GM19240 (cell line): ENCODE results near the gene C3orf22.
"Not testable (repeated sequence)": the region's sequence is repeated elsewhere in the genome, so short reads cannot be mapped to it uniquely, and the experiment has no call there.

Experiments used
- DNase-seq: peaks from one replicate; pipeline ENCODE4 v3.0.0; 2011; ENCODE audit warnings: low spot score; ENCODE audit not compliant: insufficient read length

C3orf22 gene, protein sequence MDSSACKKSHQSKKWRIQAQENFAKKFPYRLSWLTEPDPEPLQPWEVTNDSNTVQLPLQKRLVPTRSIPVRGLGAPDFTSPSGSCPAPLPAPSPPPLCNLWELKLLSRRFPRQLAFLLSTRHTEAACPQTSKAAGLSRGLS

DNA sequence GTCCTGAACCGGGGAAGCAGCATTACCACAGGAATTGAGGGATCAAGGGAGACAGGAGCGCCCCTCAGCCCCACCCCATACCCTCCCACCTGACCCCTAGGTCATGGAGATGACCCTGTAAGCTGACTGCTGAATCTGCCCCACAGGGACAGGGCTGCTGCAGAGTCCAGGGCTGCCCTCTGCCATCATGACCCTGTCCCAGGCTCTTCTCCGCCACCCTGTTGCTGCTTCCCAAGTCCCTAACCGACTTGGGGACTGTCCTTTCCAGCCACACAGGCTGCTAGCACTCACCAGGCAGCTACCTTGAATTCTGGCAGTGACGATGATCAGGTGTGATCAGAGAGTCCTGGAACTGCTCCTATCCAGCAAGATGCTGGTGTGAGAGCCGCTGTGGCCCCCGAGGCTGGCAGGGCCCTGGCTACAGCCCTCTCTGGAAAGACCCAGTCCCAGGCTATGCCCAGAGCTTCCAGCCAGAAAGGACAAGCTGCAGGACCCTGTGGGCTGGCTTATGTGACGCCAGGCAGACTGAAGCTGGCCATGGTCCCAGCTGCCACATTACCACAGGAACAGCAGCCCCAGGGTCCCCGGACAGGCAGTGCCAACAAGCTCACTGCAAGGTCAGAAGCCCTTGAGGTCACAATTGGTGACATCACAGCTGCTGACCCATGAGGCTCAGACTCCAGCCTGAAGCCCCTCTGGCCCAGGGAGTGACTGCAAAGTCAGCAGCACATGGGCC lies at the start of gene C3orf22:
Gene C3orf22 (minus strand): TSS at position 597 of the 736 bp plus-strand sequence. CDS start 5,542 bp downstream, outside the sequence.
- no peak for DNase-seq

DNA sequence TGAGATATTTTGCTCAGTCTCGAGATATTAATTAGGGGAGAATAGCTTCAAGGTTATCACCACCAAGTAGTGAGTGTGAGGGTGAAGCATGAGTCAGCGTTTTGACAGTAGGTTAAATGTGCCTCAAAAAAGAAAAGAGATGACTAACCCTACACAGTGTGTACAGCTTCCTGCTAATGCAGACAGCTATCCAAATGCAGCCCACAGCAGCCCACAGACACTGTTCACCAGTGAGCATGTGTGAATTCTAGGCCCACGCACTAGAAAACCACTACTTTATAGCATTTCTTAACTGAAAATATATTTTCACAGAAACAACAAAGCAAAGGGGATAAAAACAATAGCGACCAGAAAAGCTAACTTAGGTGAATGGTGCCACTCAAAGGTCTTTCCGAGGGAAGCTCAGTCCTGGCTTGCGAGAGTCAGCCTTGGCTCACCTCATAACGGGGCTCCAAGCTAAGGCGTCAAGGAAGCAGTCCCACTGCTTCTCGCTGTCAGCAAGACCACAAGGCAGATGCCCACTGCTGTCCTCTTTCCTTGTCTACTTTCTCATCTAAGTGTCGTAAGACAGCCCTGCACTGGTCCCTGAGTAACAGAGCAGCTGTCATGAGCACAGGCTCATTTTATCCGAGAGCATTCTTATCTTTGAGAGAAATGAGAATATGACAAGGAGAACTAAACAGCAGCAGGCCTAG lies 48.6 kb upstream of the C3orf22 start:
- DNase-seq: no peak

DNA sequence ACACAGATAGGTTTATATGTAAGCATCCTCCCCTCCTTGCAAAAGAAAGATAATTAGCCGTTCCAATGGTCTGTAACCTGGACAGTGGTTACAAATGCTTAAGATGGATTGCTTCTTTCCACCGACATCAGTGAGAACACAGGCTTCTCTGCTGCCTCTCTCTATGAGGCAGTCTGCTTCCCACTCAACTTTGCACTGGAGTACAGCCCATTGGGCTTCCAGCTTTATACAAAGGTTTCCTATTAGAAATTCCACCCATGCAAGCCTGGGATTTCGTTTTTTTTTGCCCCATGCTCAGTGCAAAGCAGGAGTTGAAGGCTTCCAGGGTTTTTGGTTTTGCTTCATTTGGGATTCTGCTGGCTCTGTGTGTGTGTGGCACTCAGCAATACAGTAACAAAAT lies 47.3 kb upstream of the C3orf22 start:
- no peak for DNase-seq

DNA sequence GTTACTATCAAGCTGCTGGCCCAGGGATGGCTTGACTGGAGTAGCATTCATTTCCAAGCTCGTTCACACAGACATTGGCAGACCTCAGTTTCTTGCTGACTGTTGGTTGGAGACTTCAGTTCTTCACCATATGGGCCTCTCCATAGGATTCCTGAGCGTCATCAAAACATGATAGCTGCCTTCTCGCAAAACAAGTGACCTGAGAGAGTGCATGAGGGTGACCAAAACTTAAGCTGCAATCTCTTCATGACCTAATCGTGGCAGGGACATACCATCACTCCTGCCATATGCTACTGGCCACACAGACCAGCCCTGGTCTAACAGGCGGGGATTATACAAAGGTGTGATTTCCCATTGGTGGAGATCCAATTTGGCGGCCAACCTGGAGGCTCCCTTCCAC lies 46.0 kb upstream of the C3orf22 start:
- no peak for DNase-seq

DNA sequence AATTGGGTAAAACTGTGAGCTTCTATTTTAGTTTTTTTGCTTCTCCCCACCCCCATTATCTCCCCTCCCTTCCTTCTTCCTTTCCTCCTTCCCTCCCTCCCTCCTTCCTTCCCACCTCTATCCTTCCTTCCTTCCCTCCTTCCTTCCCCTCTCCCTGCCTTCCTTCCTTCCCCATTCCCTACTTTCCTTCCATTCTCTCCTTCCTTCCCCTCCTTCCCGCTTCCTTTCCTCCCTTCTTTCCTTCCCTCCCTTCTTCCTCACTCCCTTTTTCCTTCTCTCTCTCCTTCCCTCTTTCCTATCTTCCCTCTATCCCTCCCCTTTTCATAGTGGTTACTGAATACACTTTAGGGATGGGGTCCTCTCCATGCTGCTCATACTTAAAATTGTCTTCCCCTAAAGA lies 40.4 kb upstream of the C3orf22 start:
- no peak for DNase-seq

DNA sequence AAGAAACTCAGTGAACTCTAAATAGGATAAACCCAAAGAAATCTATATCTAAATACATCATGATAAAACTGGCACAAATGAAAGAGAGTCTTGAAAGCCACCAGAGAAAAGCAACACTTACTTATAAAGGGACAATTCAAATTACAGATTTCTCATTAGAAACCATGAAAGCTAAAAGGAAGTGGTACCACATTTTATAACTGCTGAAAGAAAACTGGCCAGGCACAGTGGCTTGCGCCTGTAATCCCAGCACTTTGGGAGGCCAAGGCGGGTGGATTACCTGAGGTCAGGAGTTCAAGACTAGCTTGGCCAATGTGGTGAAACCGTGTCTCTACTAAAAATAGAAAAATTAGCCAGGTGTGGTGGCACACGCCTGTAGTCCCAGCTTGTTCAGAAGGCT lies 36.7 kb upstream of the C3orf22 start:
- DNase-seq: not testable (repeated sequence)

DNA sequence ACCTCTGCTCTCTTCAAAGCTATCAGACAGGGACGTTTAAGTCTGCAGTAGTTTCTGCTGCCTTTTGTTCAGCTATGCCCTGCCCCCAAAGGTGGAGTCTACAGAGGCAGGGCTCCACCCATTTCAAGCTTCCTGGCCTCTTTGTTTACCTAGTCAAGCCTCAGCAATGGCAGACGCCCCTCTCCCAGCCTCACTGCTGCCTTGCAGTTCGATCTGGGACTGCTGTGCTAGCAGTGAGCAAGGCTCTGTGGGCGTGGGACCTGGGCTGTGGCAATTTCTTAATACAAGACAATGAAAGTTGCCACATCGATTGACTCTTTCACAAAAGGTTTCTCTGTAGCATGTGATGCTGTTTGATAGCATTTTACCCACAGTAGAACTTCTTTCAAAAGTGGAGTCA lies 32.8 kb upstream of the C3orf22 start:
- DNase-seq: not testable (repeated sequence)

DNA sequence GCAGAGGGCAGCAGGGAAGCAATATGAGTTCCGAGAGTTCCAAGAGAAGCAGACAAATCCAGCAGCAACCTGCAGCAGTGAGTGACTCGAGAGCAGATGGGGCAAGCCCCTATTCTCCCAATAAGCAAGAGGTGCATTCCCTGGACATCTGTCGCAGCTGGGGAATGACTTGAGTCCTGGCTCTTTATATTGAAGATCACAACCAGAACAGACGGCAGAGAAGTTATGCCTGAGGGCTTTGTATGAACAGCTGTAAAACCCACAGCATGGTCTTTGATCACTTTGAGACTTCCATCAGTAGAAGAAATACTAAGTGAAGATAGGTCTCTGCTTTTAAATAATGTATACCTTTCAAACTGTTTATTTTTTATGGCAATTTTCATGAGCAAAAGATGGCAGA lies 23.6 kb upstream of the C3orf22 start:
- DNase-seq: no peak

DNA sequence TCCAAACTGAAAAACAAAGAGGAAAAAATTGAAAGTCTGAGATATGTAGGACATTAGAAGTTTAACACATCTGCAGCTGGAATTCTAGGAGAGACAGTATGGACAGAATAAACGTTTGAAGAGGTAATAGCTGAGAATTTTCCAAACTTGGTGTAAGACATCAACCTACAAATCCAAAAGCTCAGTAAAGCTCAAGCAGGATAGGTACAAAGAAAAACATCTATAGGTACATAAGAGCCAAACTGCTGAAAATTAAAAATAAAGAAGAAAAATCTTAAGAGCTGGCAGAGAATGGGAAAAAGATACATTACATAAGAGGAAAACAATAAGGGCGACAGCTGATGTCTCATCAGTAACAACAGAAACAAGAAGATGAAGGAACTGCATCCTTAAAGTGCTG lies 22.8 kb upstream of the C3orf22 start:
- no peak for DNase-seq

DNA sequence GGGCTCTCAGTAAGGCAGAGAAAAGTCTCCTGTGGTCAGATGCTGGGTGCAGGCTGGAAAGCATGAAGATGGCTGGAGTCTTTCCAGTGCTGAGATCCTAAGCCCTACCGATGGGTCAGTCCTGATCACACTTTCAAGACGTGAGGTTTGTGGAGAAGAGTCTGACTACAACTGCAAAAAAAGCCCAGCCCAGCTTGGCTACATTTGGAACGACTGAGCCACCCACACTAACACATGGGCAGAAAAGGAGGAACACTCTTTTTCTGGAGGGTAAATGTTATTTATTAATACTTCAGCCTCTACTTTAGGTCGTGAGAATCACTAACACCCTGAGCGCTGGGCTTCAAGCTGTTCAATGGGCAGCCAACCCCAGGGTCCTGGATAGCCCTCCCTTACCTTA lies 22.0 kb upstream of the C3orf22 start:
- DNase-seq: no peak

DNA sequence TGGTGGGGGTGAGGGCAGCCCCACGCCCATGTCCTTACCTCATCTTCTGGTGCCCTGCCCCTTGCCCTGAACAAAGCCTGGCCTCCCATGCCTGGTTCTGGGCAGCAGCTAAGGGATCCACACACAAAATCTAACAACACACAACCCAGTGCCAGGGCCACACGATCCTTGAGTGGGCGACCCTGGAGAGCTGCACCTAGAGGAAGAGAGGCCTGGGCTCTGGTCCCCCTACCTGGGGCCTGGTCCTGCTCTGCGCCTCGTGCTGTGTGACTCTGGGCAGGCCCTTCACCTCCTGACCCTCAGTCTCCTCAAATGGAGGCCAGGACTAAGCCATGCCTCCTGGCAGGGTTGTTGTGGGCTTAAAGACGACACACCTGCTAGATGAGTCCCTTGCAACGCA lies 20.0 kb upstream of the C3orf22 start:
- no peak for DNase-seq

DNA sequence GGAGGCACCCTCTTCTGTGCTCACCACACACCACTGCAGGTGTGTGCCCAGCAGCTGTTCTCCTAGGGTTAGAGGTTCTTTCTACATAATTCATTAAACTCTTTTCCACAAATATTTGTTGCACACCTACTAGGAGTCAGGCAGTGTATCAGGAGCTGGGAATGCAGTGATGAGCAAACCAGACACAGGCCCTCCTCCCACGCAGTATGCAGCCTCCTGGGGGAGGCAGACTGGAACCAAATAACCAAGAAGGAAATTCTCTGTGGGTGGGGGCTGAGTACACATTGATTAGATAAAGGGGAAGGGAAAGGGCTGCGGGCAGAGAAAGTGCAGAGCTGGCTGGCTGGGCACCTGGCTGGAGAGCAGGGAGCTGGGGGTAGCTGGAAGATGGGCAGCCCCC lies 18.5 kb upstream of the C3orf22 start:
- no peak for DNase-seq

DNA sequence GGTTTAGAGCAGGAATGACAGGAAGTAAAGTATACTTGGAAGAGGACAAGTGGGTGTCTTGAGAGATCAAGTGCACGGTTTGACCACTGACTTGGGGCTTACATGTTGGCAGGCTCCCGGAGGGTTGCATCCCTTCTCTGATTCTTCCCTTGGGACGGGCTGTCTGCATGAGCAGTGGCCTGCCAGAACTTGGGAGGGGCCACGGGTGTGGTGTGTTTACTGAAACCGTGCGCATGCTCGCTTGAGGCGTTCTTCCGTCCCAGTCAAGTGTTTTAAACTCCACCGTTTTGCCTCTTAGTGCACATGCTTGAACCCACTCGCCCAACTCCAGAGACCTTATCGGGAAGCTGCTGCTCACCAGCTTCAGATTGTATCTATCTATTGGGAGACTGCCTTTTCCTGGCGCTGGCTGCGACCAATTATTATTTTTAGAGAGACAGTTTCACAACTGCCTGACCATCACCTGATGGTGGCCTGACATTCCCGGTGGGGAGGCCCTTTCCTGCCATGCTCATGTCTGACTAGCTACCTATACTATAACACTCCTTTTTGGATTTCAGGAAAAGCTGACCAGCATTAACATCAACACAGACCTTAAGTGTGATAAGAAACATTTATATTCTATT lies 14.9 kb upstream of the C3orf22 start:
- DNase-seq: no peak

DNA sequence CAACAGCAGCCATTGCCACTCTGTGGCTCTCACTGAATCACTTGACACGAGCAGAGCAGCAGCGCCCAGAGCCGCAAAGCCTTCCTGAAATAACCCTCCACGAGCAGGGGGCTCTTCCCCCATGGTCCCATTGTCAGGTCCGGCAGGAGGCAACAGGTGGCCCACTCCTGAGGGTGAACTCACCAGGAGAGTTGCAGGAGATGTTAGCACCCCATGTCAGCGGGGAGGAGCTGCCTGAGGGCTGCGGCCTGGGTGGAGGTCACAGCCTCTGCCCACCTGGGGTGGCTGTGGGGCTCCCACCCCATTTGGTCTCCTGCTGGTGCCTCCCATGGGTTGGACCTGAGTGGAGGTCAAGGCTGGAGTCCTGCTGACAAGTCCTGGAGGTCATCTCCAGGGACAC lies 12.3 kb upstream of the C3orf22 start:
- DNase-seq: no peak

DNA sequence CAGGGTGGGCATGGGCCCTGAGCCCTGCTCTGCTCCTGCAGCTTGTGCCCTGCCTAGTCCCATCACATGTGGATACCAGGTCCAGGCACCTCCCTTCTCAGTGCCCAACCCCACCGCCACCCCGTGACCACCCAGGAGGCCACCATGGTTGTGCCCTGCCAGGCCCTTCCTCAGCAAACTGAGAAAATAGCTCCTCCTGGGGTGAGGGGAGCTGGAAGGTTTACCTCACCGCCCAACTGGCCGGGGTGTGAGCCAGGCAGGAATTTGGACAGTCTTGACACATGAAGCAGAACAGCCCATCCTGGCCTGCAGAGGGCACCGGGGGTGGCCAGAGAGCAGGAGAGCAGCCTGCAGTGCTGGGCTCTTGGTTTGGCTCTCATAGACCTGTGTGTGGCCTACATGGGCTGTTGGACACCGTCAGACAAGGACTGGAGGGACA lies 11.4 kb upstream of the C3orf22 start:
- no peak for DNase-seq

DNA sequence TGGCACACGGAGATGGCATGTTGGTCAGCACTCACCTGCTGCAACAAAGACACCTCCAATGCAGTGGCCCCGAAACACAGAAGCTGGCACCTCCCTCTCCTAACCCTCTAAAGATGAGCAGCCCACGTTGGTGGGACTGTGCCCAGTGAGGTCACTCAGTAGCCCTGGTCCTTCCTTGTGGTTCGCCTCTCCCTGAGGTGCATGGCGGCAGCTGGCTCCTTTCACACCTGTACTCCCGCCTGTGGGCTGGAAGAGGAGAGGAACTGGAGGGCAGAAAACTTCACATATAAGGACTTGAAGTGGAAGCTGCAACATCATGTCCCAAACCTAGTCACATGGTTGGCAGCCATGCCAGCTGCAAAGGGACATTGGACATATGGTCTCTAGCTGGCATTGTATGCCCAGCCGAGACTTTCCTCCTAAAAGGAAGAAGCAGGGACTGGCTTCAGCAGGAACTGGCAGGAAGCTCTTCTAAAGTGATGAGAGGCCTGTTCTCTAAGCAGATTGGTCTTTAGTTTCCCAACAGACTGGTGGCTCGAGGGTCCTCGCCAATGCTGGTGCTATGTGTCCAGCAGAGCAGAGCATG lies 10.8 kb upstream of the C3orf22 start:
- DNase-seq: no peak

DNA sequence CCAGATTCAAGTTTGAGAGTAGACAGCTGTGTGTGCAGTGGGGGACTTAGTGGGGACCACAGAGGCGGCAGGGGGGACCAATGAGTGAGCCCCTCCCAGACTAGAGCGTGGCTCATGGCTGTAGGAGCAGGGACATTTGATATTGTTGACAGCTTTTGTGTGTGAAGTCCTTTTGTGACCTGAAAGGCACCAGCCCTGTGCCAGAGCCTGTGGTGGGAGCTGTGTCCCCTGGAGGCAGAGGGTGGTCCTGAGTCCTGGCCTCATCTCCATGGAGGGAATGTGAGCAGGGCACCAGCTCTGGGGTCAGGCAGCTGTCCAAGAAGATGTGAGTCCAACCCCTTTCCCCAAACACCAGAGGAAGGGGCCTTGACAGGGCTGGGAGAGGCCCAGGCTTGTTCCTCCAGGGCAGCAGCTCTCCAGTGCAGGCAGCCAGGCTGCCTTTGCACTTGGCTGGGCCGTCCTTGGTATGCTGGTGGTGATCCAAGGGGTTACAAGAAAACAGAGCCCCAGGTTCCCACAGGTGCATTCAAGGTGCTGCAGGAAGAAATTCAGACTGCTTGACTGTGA lies 10.1 kb upstream of the C3orf22 start:
- DNase-seq: no peak

DNA sequence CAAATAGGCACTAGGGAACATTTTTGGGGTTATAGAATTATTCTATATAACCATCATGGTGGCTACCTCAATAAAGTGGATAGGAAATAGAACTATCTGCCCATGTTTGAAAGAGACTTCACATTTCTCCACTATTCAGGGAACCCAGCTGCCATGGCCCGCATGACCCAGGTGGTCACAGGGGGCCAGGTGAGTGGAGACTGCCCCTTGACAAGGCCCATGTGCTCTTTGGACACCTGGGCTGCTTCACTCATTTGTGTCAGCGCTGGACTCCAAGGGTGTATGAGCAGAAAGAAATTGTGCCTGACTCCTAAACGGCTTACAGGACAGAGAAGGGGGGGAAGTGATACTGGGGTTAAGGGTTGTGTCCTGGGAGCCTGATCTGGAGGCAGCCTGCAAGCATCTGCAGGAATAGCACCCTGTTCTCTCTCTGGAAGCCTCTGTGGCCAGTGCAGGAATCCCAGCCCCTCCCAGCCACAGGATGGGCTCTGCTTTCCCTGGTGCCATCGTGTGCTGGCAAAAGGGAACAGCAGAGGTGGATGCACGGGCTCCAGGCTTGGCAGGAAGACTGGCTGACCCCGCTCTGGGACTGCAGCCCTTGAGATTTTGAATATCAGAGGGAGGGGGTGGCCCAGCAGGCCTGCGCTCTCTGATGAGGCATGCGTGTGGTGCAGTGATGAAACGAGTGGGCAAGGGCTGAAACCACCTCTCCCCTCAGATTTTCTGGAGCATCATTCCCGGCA lies 9.1 kb upstream of the C3orf22 start:
- DNase-seq: no peak

DNA sequence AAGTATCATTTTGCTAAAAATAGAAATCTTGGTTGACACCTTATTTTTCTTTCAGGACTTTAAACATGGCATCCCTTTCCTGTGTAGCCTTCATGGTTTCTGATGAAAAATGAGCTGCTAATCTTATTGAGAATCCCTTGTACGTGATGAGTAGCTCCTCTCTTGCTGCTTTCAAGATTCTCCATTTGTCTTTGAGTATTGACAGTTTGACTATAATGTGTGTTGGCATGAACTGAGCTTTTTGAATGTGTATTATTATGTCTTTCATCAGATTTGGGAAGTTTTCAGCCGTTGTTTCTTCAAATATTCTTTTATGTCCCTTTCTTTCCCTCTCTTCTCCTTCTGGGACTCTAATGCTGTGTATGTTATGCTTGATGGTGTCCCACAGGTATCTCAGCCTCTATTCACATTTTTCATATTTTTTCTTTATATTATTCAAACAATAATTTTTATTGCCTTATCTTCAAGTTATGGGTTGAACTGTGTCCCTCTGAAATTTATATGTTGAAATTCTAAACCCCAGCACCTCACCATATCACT lies 4.1 kb upstream of the C3orf22 start:
- no peak for DNase-seq

DNA sequence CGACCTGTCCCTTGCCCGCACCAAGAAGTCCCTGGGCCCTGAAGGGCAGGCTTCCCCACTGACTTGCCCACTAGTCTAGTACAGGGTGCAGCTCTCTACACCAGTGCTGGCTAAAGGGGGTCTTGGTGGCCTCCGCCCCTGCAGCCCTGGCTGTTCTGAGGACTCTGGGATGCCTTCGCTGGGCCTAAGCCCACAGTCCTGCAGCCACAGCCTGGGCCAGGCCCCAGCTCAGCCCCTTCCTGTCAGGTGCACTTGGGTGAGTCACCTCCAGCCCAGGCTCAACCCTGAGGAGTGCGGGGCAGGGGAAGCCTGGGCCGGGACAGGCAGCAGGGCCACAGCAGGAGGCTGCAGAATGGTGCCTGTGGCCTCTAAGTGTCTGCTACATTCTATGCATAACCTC lies 971 bp downstream of the C3orf22 start:
- no peak for DNase-seq

DNA sequence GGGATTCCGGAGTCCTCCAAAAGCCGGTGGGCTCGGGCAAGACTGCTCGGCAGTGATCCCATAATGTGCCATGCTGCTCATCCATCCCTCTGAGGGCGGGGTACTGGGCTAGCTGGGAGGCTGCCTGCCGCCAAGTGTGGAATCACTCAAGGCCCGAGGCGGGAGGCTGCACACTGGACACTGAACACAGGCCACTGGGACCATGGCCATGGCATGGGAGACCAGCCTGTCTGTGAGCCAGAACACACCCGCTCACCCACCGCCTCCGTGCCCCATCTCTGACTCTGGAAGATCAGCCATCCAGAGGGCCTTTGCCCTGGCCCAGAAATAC lies 1.4 kb downstream of the C3orf22 start:
- DNase-seq: no peak
